HCT116 (cell line): ENCODE data around the gene ZBTB49. TPM values are rescaled to one million over a fixed set of nuclear protein-coding genes. Genes with fewer than 3 reads are reported as not detected.

Experiments used
- ATAC-seq: fragments of 200-7000 bp; cut with Tn5 transposase; 2 replicates; pipeline ENCODE4 v1.9.1; 2020; ENCODE audit warnings: mild to moderate bottlenecking, moderate library complexity
- BruUV-seq: library from RNA; stranded (reverse); fragments of 400-500 nt; replicated peaks from 2 replicates; lab custom pipeline; 2021; lab: Mats Ljungman, UMichigan
- CTCF ChIA-PET: fragments of 300-600 bp; sonication (Branson Sonifier 250); formaldehyde crosslinking; loops from one replicate; lab custom pipeline; 2021; ENCODE audit warnings: antibody characterized with exemption; lab: Charles Lee
- POLR2A ChIA-PET: fragments of 300-600, 350-600 bp; sonication (Branson Sonifier 250); formaldehyde crosslinking; loops from one replicate; lab custom pipeline; 2021; ENCODE audit warnings: antibody characterized with exemption; lab: Charles Lee
- RAD21 ChIA-PET, 2 experiments: fragments of 300-600 bp; sonication (Branson Sonifier 250); formaldehyde crosslinking; loops; one replicate each; lab custom pipeline; 2023; ENCODE audit warnings: low total read pairs in 2 of 2; ENCODE audit not compliant: uncharacterized antibody in 2 of 2, unreplicated experiment in 2 of 2, low non-redundant PET in 1 of 2; lab: Charles Lee
- DNase-seq: peaks from one replicate; pipeline ENCODE4 v3.0.0-alpha.2; 2010; ENCODE audit warnings: low read depth, low spot score
- H2AFZ ChIP-seq: fragments of 200-600 bp; shearing (Covaris generic), sonication (generic); 2 replicates; pipeline ENCODE4 v1.6.1; 2017; ENCODE audit warnings: low read depth, mixed run types, mixed read lengths, antibody characterized with exemption, low read length; ENCODE audit not compliant: poor library complexity, severe bottlenecking
- H3K27ac ChIP-seq: 2 replicates; pipeline ENCODE4 v1.5.1; 2012; ENCODE audit warnings: low read depth, low read length
- H3K27me3 ChIP-seq: fragments of 200-600 bp; sonication (generic); 2 replicates; pipeline ENCODE4 v1.6.1; 2016; ENCODE audit warnings: mixed run types, low read length, mixed read lengths; ENCODE audit not compliant: insufficient read depth
- H3K36me3 ChIP-seq, 2 experiments: fragments of 200-500 bp in 1 of 2; fragments of 200-600 bp in 1 of 2; sonication (Bioruptor generic) in 1 of 2; sonication (generic) in 1 of 2; 2 replicates each; pipeline versions ENCODE4 v1.5.1 to v1.6.1; 2014 to 2016; ENCODE audit warnings: low read length in 2 of 2, inconsistent platforms in 1 of 2, mixed read lengths in 1 of 2, mixed run types in 1 of 2; ENCODE audit not compliant: insufficient read depth in 2 of 2, control insufficient read depth in 1 of 2
- H3K4me1 ChIP-seq, 2 experiments: fragments of 200-600 bp in 1 of 2; sonication (generic) in 1 of 2; 2 replicates each; pipeline versions ENCODE4 v1.5.1 to v1.6.1; 2012 to 2017; ENCODE audit warnings: low read length in 2 of 2, inconsistent platforms in 1 of 2, mild to moderate bottlenecking in 1 of 2, mixed read lengths in 1 of 2, mixed run types in 1 of 2, moderate library complexity in 1 of 2; ENCODE audit not compliant: insufficient read depth in 2 of 2, control insufficient read depth in 1 of 2
- H3K4me2 ChIP-seq: fragments of 200-600 bp; sonication (generic); 2 replicates; pipeline ENCODE4 v1.6.1; 2017; ENCODE audit warnings: mixed run types, low read length, mixed read lengths
- H3K4me3 ChIP-seq, 2 experiments: fragments of 200-600 bp in 1 of 2; sonication (generic) in 1 of 2; replicated peaks in 1 of 2; 2 replicates each; pipeline ENCODE4 v1.5.1; 2011 to 2016; ENCODE audit warnings: low read length in 2 of 2, control low read depth in 1 of 2, low read depth in 1 of 2, mild to moderate bottlenecking in 1 of 2, mixed read lengths in 1 of 2, mixed run types in 1 of 2
- H3K79me2 ChIP-seq: fragments of 200-600 bp; sonication (generic); 2 replicates; pipeline ENCODE4 v1.6.1; 2017; ENCODE audit warnings: mild to moderate bottlenecking, mixed run types, low read length, moderate library complexity, mixed read lengths; ENCODE audit not compliant: insufficient read depth
- H3K9ac ChIP-seq: fragments of 200-600 bp; sonication (generic); 2 replicates; pipeline ENCODE4 v1.6.1; 2016; ENCODE audit warnings: low read length, mixed read lengths
- H3K9me2 ChIP-seq: fragments of 200-600 bp; sonication (generic), shearing (Covaris generic); 2 replicates; pipeline ENCODE4 v1.6.1; 2017; ENCODE audit warnings: mixed run types, mild to moderate bottlenecking, moderate library complexity; ENCODE audit not compliant: insufficient read depth
- H3K9me3 ChIP-seq, 2 experiments: fragments of 200-500 bp in 1 of 2; fragments of 200-600 bp in 1 of 2; sonication (Bioruptor generic) in 1 of 2; sonication (generic) in 1 of 2; 2 replicates each; pipeline ENCODE4 v1.6.1; 2014 to 2017; ENCODE audit warnings: low read length in 2 of 2, mixed read lengths in 2 of 2, inconsistent platforms in 1 of 2, low read depth in 1 of 2, mild to moderate bottlenecking in 1 of 2, mixed run types in 1 of 2, moderate library complexity in 1 of 2; ENCODE audit not compliant: control insufficient read depth in 1 of 2, insufficient read depth in 1 of 2
- H4K20me1 ChIP-seq: fragments of 200-600 bp; sonication (generic), shearing (Covaris generic); 2 replicates; pipeline ENCODE4 v1.6.1; 2017; ENCODE audit warnings: mixed run types, mild to moderate bottlenecking, moderate library complexity; ENCODE audit not compliant: insufficient read depth
- CBX3 ChIP-seq: IDR thresholded peaks from 2 replicates; pipeline ENCODE4 v1.6.1; 2012; ENCODE audit warnings: low read depth
- EGR1 ChIP-seq: IDR thresholded peaks from 2 replicates; pipeline ENCODE4 v1.6.1; 2012; ENCODE audit warnings: low read depth
- ELF1 ChIP-seq: IDR thresholded peaks from 2 replicates; pipeline ENCODE4 v1.6.1; 2012; ENCODE audit warnings: low read depth, borderline replicate concordance
- EZH2 ChIP-seq: fragments of 200-600 bp; sonication (generic); IDR thresholded peaks from 2 replicates; pipeline ENCODE4 v1.6.1; 2017; ENCODE audit warnings: antibody characterized with exemption, mixed run types
- EZH2phosphoT487 ChIP-seq: fragments of 200-600 bp; IDR thresholded peaks from 2 replicates; pipeline ENCODE4 v1.6.1; 2018; ENCODE audit warnings: antibody characterized with exemption, borderline replicate concordance
- FOSL1 ChIP-seq: IDR thresholded peaks from 2 replicates; pipeline ENCODE4 v1.6.1; 2012; ENCODE audit warnings: low read depth
- POLR2A ChIP-seq: IDR thresholded peaks from 2 replicates; pipeline ENCODE4 v1.7.0; 2011; ENCODE audit warnings: borderline replicate concordance; ENCODE audit not compliant: insufficient read depth, insufficient read length; ENCODE audit errors: extremely low read depth
- RAD21 ChIP-seq: IDR thresholded peaks from 2 replicates; pipeline ENCODE4 v1.6.1; 2012; ENCODE audit warnings: low read depth, mild to moderate bottlenecking
- SRF ChIP-seq: IDR thresholded peaks from 2 replicates; pipeline ENCODE4 v1.6.1; 2012; ENCODE audit warnings: low read depth
- YY1 ChIP-seq: IDR thresholded peaks from 2 replicates; pipeline ENCODE4 v1.6.1; 2011; ENCODE audit warnings: low read length, low read depth, moderate library complexity, mild to moderate bottlenecking; ENCODE audit not compliant: insufficient replicate concordance; ENCODE audit errors: extremely low read depth
- ZFX ChIP-seq: fragments of 450-650 bp; IDR thresholded peaks from 2 replicates; pipeline ENCODE4 v1.6.1; 2017
- ZNF274 ChIP-seq: fragments of 200-500 bp; sonication (Bioruptor generic); IDR thresholded peaks from 2 replicates; pipeline ENCODE4 v1.6.1; 2014; ENCODE audit warnings: mild to moderate bottlenecking, low read depth, low read length, inconsistent platforms
- intact Hi-C: fragments of 100-400 bp; cut with micrococcal nuclease; formaldehyde crosslinking; loops from 2 replicates; pipeline ENCODE4 v1.10.0; 2022
- total RNA-seq: library from RNA; stranded (reverse); gene quantifications from one replicate; pipeline ENCODE4 v1.2.1, GENCODE V29; 2021; ENCODE audit not compliant: unreplicated experiment
- TF ChIP-seq, protein P1 (sequence below): IDR thresholded peaks from 2 replicates; pipeline ENCODE4 v1.6.1; 2012
- TF ChIP-seq, protein P2 (sequence below): IDR thresholded peaks from 2 replicates; pipeline ENCODE4 v1.6.1; 2011; ENCODE audit warnings: mild to moderate bottlenecking, low read length, moderate library complexity; ENCODE audit not compliant: insufficient replicate concordance; ENCODE audit errors: extremely low read depth
- TF ChIP-seq, protein P3 (sequence below): IDR thresholded peaks from 2 replicates; pipeline ENCODE4 v1.6.1; 2012

The ZBTB49 gene
- total RNA-seq, 1 experiment from 2014 or later: 3.9 TPM

DNA sequence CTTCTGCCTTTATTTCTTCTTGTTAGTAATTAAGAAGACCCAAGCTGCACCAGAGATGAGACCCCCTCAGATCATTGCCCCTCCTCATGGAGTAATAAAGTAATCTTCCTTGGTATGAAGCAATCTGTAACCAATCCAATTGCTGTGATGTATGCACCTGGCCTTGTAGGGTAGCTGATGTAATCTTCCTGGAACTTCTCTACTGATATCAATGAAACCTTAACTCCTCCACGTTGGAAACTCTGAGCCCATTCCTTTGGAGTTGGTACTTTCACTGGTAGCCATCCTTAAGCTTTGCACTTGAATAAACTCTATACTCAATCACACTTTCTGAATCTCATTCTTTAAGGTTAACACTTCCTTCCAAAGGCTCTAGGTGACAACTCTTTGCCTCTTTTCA lies 65.3 kb downstream of the ZBTB49 start (continued):
- TF ChIP-seq EGR1 (no peak), FOSL1 (no peak), ZFX (no peak), EZH2 (no peak), CBX3 (no peak), YY1 (no peak), ZNF274 (no peak)
- TF ChIP-seq, protein P1, sequence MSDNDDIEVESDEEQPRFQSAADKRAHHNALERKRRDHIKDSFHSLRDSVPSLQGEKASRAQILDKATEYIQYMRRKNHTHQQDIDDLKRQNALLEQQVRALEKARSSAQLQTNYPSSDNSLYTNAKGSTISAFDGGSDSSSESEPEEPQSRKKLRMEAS: no peak

DNA sequence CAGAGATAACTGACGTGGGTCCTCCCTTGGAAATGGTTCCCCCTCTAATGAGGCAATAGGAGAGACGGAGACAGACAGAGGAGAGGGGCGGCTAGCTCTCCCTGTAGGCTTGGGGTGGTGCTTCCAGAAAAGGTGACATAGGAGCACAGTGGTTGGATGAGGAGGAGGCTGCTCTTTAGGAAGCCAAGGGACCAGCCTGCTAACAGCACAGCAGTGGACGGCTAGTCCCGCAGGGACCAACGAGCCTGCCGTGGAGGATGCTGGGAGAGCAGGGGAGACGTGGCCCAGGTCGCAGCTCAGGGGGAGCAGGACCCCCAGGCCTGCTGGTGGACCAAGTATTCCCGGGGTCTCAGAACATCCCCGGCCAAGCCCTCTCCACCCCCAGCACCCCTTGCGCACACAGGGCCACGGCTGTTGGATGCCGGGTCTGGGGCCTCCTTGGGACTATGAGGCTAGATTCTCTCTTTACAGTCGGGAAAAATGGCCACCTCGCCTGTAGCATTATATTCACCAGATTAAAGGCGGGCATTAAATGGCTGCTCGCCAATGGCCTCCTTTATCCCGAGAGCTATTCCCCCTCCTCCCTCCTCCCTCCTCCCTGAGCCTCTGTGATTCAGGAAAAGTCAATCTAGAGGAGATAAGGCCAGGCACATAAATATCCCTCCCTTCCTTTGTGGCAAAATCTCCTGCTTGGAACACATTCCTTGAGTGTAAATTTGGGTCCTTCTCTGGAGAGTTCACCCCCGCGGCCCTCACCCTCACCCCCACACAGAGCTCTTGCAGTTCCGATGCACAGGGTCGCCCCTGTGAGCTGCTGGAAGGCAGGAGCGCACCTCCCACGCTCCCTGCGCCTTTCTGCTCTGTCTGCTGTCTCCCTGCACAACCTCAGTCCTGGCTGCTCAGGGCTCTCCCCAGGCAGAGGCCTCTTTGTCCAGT lies 66.3 kb downstream of the ZBTB49 start:
- DNase-seq: no peak
- Histone ChIP-seq H2AFZ (no peak overlapping the region), H3K9me3 (no peaks in the 10 kb centered on the region), H3K27me3 (no peaks in the 10 kb centered on the region), H3K4me2 (no peak overlapping the region)
- ChIA-PET RAD21 (no interaction called here), POLR2A (no interaction called here)
- TF ChIP-seq ZFX (no peak), EGR1 (no peak), SRF (no peak), EZH2phosphoT487 (no peak), FOSL1 (no peak), ELF1 (no peak), RAD21 (no peak), EZH2 (no peak), POLR2A (no peak)
- TF ChIP-seq, protein P2, sequence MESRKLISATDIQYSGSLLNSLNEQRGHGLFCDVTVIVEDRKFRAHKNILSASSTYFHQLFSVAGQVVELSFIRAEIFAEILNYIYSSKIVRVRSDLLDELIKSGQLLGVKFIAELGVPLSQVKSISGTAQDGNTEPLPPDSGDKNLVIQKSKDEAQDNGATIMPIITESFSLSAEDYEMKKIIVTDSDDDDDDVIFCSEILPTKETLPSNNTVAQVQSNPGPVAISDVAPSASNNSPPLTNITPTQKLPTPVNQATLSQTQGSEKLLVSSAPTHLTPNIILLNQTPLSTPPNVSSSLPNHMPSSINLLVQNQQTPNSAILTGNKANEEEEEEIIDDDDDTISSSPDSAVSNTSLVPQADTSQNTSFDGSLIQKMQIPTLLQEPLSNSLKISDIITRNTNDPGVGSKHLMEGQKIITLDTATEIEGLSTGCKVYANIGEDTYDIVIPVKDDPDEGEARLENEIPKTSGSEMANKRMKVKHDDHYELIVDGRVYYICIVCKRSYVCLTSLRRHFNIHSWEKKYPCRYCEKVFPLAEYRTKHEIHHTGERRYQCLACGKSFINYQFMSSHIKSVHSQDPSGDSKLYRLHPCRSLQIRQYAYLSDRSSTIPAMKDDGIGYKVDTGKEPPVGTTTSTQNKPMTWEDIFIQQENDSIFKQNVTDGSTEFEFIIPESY: no peak
- TF ChIP-seq, protein P3, sequence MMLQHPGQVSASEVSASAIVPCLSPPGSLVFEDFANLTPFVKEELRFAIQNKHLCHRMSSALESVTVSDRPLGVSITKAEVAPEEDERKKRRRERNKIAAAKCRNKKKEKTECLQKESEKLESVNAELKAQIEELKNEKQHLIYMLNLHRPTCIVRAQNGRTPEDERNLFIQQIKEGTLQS: no peak
- TF ChIP-seq, all 23 proteins: peak for 0
- Histone ChIP-seq H4K20me1 (no peaks in the 10 kb centered on the region), H3K9me2 (no peaks in the 10 kb centered on the region), H3K4me3 (no peak overlapping the region), H3K4me1 (no peaks in the 10 kb centered on the region), H3K27ac (no peak overlapping the region), H3K36me3 (no peaks in the 10 kb centered on the region), H3K79me2 (no peaks in the 10 kb centered on the region), H3K9ac (no peak overlapping the region)
- CTCF ChIA-PET: no interaction called here
- intact Hi-C loops: no loop called here
- no TSS peak for BruUV-seq
- no peak for ATAC-seq
